ENCODE results near the gene PCDH19. TPM values are rescaled to one million over a fixed set of nuclear protein-coding genes. Genes with fewer than 3 reads are reported as not detected.

The PCDH19 gene
- total RNA-seq, 4 donors from 2014 or later = 5.5 to 8.8 (median 6.0) TPM

DNA sequence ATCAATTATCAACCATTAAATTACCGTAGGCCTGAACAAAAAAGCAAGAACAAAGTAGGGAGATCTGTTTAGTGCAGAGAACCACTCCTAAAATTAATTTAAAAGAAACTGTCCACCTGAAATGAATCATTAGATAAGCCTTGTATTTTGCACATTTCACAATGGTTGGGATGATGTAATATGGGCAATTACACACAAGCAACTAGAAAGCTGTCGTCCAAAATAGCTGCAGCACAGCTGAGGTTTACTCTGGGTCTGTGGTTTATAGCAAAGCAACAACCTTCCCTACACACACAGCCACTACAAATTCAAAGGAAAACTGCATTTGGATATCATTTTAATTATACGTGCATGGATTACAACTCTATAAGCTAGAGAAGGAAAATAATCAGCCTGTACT, 28.5 kb downstream of the PCDH19 start:
- Histone ChIP-seq H3K36me3 (no peaks in the 10 kb centered on the region), H3K4me3 (no peak overlapping the region), H3K9me3 (no peaks in the 10 kb centered on the region), H3K4me1 (peaks cover 0 to 6% (median 0%) of the 10 kb centered on the region in 4 donors), H3K27me3 (peaks cover 0 to 20% of the 10 kb centered on the region in 2 donors), H3K27ac (no peak overlapping the region)
- no peak for DNase-seq (ENCODE audit: low spot score in 2 of 2)
- no peak for TF ChIP-seq POLR2A (IDR thresholded peaks at IDR 0.05)
- no peak for TF ChIP-seq EP300 (IDR thresholded peaks at IDR 0.05)
- TF ChIP-seq, protein P1, sequence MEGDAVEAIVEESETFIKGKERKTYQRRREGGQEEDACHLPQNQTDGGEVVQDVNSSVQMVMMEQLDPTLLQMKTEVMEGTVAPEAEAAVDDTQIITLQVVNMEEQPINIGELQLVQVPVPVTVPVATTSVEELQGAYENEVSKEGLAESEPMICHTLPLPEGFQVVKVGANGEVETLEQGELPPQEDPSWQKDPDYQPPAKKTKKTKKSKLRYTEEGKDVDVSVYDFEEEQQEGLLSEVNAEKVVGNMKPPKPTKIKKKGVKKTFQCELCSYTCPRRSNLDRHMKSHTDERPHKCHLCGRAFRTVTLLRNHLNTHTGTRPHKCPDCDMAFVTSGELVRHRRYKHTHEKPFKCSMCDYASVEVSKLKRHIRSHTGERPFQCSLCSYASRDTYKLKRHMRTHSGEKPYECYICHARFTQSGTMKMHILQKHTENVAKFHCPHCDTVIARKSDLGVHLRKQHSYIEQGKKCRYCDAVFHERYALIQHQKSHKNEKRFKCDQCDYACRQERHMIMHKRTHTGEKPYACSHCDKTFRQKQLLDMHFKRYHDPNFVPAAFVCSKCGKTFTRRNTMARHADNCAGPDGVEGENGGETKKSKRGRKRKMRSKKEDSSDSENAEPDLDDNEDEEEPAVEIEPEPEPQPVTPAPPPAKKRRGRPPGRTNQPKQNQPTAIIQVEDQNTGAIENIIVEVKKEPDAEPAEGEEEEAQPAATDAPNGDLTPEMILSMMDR (IDR thresholded peaks at IDR 0.05) = no peak
- WGBS, 2 donors = 64 to 69% methylated on average over 3 of the region's 3 CpGs

DNA sequence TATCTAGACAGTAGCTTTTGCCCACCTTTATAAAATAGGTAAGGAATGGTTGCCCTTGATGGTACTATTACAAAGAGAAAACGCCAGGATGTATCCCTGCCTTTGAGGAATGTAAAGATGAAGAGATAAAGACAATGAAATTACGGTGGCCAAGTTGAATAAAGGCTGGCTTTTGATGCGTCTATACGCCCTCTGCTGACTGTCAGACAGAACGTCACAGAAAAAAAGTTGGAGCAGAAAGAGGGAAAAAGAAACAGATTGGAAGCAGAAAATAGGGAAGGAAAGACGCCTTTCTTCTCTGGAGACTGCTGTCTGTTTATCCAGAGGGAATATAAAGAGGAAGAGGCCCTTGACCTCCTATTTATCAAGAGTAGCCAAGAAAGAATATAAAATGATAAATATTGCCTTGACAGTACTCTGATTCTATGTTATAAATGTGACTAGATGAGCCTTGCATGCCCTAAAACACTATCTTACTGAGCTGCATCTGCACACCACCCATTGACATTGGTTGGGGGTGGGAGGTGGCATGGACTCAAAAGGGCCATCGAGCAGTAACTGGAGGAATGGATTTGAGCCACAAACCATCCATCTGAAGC, 30.6 kb downstream of the PCDH19 start:
- 3 to 10% methylated on average over 7 of the region's 7 CpGs for WGBS, 2 donors
- TF ChIP-seq, protein P1 (IDR thresholded peaks at IDR 0.05) = peak; percentile 22 to 50 (median 46)
- no peak for TF ChIP-seq EP300 (IDR thresholded peaks at IDR 0.05)
- no peak overlapping the region for H3K4me3 ChIP-seq
- H3K27ac ChIP-seq = no peak overlapping the region
- H3K4me1 ChIP-seq = peaks cover 0 to 6% (median 0%) of the 10 kb centered on the region in 4 donors
- no peak for DNase-seq (ENCODE audit: low spot score in 2 of 2)
- H3K36me3 ChIP-seq = no peaks in the 10 kb centered on the region
- no peaks in the 10 kb centered on the region for H3K9me3 ChIP-seq
- peaks cover 0 to 20% of the 10 kb centered on the region in 2 donors for H3K27me3 ChIP-seq

DNA sequence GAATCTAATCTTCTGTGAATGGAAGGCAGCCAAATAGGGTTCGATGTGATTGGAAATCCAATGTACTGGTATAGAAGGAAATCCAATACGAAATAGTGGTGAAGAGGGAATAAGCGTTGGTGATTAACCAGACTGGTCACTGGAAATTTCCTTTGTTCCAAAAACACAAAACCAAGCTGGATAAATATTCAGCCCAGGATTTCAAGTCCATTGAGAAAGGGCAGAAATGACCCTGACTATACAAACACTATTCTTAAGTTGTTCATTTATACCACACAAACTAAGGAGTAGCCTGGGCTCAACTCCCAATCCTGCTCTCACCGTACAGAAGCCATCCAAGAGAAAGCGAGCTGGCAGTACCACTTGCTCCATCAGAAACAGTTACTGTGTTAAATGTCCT, 32.2 kb downstream of the PCDH19 start:
- WGBS, 2 donors = 77 to 86% methylated on average over 5 of the region's 5 CpGs
- H3K4me1 ChIP-seq = peaks cover 0 to 6% (median 0%) of the 10 kb centered on the region in 4 donors
- H3K4me3 ChIP-seq = no peak overlapping the region
- DNase-seq (ENCODE audit: low spot score in 2 of 2) = no peak
- TF ChIP-seq, protein P1 (IDR thresholded peaks at IDR 0.05) = no peak
- TF ChIP-seq EP300 (IDR thresholded peaks at IDR 0.05) (no peak), POLR2A (IDR thresholded peaks at IDR 0.05) (no peak)
- no peaks in the 10 kb centered on the region for H3K9me3 ChIP-seq
- H3K27me3 ChIP-seq = peaks cover 0 to 19% of the 10 kb centered on the region in 2 donors
- no peaks in the 10 kb centered on the region for H3K36me3 ChIP-seq
- H3K27ac ChIP-seq = no peak overlapping the region

DNA sequence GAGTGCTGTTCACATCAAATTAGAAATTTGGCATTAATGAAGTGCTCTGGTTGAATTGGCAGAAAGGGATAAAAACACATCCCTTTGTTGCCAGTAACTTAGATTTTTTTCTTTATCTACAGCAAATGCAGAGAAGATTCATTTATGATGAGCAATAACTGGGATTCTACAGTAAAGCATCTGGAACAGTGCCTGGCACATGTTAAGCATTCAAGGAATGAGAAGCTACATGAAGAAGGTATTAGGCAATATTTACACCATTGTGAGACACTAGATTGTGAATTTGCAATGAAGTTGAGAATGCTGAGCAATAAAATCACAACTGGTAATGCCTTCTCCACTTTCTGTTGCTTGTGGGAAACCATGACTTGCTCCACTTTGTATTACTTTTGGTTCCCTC, 33.5 kb downstream of the PCDH19 start:
- no peak overlapping the region for H3K4me3 ChIP-seq
- peaks cover 0 to 6% (median 0%) of the 10 kb centered on the region in 4 donors for H3K4me1 ChIP-seq
- DNase-seq (ENCODE audit: low spot score in 2 of 2) = no peak
- H3K27ac ChIP-seq = no peak overlapping the region
- H3K36me3 ChIP-seq = no peaks in the 10 kb centered on the region
- no peaks in the 10 kb centered on the region for H3K9me3 ChIP-seq
- no peak for TF ChIP-seq POLR2A (IDR thresholded peaks at IDR 0.05)
- TF ChIP-seq, protein P1 (IDR thresholded peaks at IDR 0.05) = no peak
- TF ChIP-seq EP300 (IDR thresholded peaks at IDR 0.05) = no peak
- H3K27me3 ChIP-seq = peaks cover 0 to 9% of the 10 kb centered on the region in 2 donors

DNA sequence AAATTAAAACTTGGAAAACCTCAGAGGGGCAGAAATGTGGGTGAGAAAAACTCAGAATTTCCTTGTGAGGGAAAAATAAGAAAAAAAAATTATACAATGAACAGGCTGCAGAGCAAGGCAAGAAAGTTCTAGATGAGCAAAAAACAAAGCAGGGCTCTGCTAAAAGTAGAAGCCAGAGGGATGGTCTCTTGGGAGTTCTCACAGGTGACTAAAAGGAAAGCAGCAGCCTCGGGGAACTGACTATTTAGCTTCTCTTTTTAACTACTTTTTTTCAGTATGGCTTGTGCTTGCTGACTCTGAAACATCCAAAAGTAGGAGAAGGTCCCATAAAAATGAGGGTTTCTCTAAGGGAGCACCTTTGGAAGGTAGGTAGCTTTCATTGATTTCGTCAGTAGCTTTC, 36.4 kb downstream of the PCDH19 start:
- Histone ChIP-seq H3K27ac (no peak overlapping the region), H3K9me3 (no peaks in the 10 kb centered on the region), H3K36me3 (no peaks in the 10 kb centered on the region), H3K27me3 (peaks cover 0 to 12% of the 10 kb centered on the region in 2 donors), H3K4me3 (no peak overlapping the region), H3K4me1 (no peaks in the 10 kb centered on the region)
- WGBS, 2 donors = 53% methylated on average over 2 of the region's 2 CpGs
- DNase-seq (ENCODE audit: low spot score in 2 of 2) = no peak
- TF ChIP-seq POLR2A (IDR thresholded peaks at IDR 0.05) = no peak

DNA sequence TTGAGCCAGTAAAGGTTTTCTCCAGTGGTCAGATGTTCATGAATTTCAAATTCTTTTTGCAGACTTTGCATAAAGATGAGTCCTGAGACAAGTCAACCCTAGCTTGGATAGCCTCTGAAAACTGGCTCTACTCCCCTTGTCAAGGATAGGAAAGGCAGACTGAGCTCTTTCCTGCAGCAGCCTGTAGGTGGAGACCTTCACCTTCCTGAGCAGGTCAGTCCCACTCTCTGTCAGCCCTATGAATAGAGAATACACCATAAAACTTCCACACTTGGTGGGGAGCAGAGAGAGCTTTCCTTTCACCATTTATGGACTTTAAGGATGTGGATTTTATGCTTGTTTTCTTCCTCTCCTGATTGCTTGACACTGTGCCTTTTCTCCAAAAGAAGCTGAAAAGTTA, 41.9 kb downstream of the PCDH19 start:
- peaks cover 0 to 21% of the 10 kb centered on the region in 2 donors for H3K27me3 ChIP-seq
- no peaks in the 10 kb centered on the region for H3K36me3 ChIP-seq
- TF ChIP-seq EP300 (IDR thresholded peaks at IDR 0.05) (no peak), POLR2A (IDR thresholded peaks at IDR 0.05) (no peak)
- TF ChIP-seq, protein P1 (IDR thresholded peaks at IDR 0.05) = peak in 1 of 5 experiments; percentile 14
- peaks cover 0 to 13% (median 0%) of the 10 kb centered on the region in 4 donors for H3K4me1 ChIP-seq
- no peak for DNase-seq (ENCODE audit: low spot score in 2 of 2)
- no peak overlapping the region for H3K4me3 ChIP-seq
- no peaks in the 10 kb centered on the region for H3K9me3 ChIP-seq
- H3K27ac ChIP-seq = no peak overlapping the region

Data from tibial nerve (tissue), 4 donors.